MCF 10A (cell line): ENCODE data around the gene CRYBB2. TPM values are rescaled to one million over a fixed set of nuclear protein-coding genes. Genes with fewer than 3 reads are reported as not detected.
A peak's percentile ranks its signal among the peaks of the same experiment; 100 is the strongest.
"Not testable (repeated sequence)": the region's sequence is repeated elsewhere in the genome, so short reads cannot be mapped to it uniquely, and the experiment has no call there.

ENCODE experiments used
- BruUV-seq: library from RNA; stranded (reverse); fragments of 400-500 nt; replicated peaks from 2 replicates; lab custom pipeline; 2021; lab: Mats Ljungman, UMichigan
- CTCF ChIA-PET: fragments of 300-600 bp; sonication (Branson Sonifier 250); formaldehyde crosslinking; extraction: SDS; loops from one replicate; lab custom pipeline; 2021; ENCODE audit warnings: antibody characterized with exemption, inconsistent platforms; lab: Yijun Ruan, JAX
- POLR2A ChIA-PET: fragments of 300-600, 350-650 bp; sonication (Branson Sonifier 250); formaldehyde crosslinking; extraction: SDS; loops from one replicate; lab custom pipeline; 2020; ENCODE audit warnings: antibody characterized with exemption, inconsistent platforms; lab: Yijun Ruan, JAX
- DNase-seq: peaks from one replicate; pipeline ENCODE4 v3.0.0-alpha.2; 2018; ENCODE audit not compliant: unreplicated experiment
- H3K27ac Mint-ChIP-seq: one replicate; pipeline ENCODE4 v1.8.0; 2022; ENCODE audit warnings: mild to moderate bottlenecking, low read depth, mixed read lengths; ENCODE audit not compliant: unreplicated experiment
- H3K27me3 Mint-ChIP-seq: one replicate; pipeline ENCODE4 v1.8.0; 2022; ENCODE audit warnings: mixed read lengths; ENCODE audit not compliant: insufficient read depth, unreplicated experiment
- H3K36me3 Mint-ChIP-seq: one replicate; pipeline ENCODE4 v1.8.0; 2022; ENCODE audit warnings: mild to moderate bottlenecking, moderate library complexity, mixed read lengths; ENCODE audit not compliant: insufficient read depth, unreplicated experiment
- H3K4me1 Mint-ChIP-seq: one replicate; pipeline ENCODE4 v1.8.0; 2022; ENCODE audit warnings: mixed read lengths; ENCODE audit not compliant: insufficient read depth, unreplicated experiment
- H3K4me3 Mint-ChIP-seq: one replicate; pipeline ENCODE4 v1.8.0; 2022; ENCODE audit warnings: mild to moderate bottlenecking, moderate library complexity, mixed read lengths; ENCODE audit not compliant: unreplicated experiment
- H3K9me3 Mint-ChIP-seq: one replicate; pipeline ENCODE4 v1.8.0; 2022; ENCODE audit warnings: mixed read lengths; ENCODE audit not compliant: unreplicated experiment
- intact Hi-C: fragments of 100-400 bp; cut with micrococcal nuclease; formaldehyde crosslinking; loops from 2 replicates; pipeline ENCODE4 v1.14.1; 2022
- total RNA-seq: library from RNA; stranded (reverse); gene quantifications from 2 replicates; pipeline ENCODE4 v1.2.3, GENCODE V29; 2022
- TF ChIP-seq, protein P1 (sequence below): fragments of 200-600 bp; IDR thresholded peaks from one replicate; pipeline ENCODE4 v1.8.0; 2022; ENCODE audit warnings: antibody characterized with exemption, mild to moderate bottlenecking; ENCODE audit not compliant: unreplicated experiment

Gene CRYBB2
- total RNA-seq, 1 experiment from 2014 or later: 0.68 TPM

DNA sequence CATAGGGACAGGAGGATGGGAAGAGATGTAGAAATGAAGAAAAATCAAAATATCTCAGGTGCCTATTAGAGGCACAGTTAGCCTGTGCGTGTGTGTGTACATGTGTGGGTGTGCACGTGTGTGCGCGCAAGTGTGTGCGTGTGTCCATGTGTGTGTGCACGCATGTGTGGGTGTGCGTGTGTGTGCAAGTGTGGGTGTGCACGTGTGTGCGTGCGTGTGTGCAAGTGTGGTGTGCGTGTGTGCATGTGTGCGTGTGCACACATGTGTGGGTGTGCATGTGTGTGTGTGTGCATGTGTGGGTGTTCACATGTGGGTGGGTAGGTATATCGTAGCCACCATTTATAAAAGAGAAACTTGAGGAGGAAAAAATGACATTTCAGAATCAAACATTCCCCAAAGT lies 9.4 kb downstream of the CRYBB2 start:
- intact Hi-C loops: no loop called here
- POLR2A ChIA-PET: no interaction called here
- TF ChIP-seq, protein P1, sequence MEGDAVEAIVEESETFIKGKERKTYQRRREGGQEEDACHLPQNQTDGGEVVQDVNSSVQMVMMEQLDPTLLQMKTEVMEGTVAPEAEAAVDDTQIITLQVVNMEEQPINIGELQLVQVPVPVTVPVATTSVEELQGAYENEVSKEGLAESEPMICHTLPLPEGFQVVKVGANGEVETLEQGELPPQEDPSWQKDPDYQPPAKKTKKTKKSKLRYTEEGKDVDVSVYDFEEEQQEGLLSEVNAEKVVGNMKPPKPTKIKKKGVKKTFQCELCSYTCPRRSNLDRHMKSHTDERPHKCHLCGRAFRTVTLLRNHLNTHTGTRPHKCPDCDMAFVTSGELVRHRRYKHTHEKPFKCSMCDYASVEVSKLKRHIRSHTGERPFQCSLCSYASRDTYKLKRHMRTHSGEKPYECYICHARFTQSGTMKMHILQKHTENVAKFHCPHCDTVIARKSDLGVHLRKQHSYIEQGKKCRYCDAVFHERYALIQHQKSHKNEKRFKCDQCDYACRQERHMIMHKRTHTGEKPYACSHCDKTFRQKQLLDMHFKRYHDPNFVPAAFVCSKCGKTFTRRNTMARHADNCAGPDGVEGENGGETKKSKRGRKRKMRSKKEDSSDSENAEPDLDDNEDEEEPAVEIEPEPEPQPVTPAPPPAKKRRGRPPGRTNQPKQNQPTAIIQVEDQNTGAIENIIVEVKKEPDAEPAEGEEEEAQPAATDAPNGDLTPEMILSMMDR: no peak
- no peaks in the 10 kb centered on the region for H3K27me3 Mint-ChIP-seq
- no peak for DNase-seq
- CTCF ChIA-PET: no interaction called here
- H3K9me3 Mint-ChIP-seq: no peaks in the 10 kb centered on the region
- no TSS peak for BruUV-seq
- H3K4me1 Mint-ChIP-seq: no peaks in the 10 kb centered on the region
- H3K36me3 Mint-ChIP-seq: no peaks in the 10 kb centered on the region
- no peak overlapping the region for H3K4me3 Mint-ChIP-seq
- H3K27ac Mint-ChIP-seq: no peak overlapping the region

DNA sequence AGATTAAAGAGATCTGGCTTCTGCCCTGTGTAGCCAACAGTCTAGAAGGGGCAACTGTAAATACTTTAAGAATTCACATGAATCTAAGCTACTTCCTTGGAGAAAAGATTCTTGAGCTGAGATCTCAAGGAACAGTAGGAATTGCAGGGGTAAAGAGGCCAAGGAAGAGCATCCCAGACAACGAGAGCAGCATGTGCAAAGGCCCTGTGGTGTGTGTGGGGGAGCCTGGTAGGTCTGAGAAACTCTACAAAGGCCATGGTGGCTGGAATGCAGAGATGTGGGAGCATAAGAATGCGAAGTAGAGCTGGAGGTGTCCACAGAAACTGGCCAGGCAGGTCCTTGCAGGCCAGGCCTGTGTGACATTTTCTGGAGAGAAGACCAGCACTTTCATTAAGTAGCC lies 11.3 kb downstream of the CRYBB2 start:
- H3K9me3 Mint-ChIP-seq, H3K4me1 Mint-ChIP-seq, DNase-seq, H3K27me3 Mint-ChIP-seq, H3K4me3 Mint-ChIP-seq, BruUV-seq, H3K36me3 Mint-ChIP-seq, CTCF ChIA-PET, POLR2A ChIA-PET, H3K27ac Mint-ChIP-seq: not testable (repeated sequence)
- intact Hi-C loops: loop anchor here (10.0 kb wide), 1 partner anchor 104 kb away; no protein-coding TSS in a partner anchor

DNA sequence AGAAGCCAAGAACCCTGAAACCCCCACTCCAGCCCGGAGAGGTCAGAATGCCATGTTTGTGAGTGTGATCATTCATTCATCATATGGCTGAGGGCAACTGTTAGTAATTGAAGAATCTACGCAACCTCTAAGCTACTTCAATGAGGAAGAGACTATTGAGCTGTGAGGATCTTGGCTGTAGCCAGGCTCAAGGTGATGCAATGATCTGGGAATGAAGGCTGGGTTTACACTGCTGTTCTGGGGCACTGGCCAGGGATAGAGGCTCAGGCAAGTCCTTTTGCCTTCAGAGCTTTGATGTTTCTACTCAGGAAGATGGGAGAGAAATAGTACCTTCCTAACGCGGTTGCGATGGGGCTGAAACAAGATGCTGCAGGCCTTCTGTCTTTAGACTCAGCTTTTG lies 12.9 kb downstream of the CRYBB2 start:
- intact Hi-C loops: loop anchor here (10.0 kb wide), 1 partner anchor 102 kb away; no protein-coding TSS in a partner anchor
- Mint-ChIP-seq H3K9me3 (no peaks in the 10 kb centered on the region), H3K4me1 (peaks cover 7% of the 10 kb centered on the region), H3K36me3 (no peaks in the 10 kb centered on the region), H3K27ac (no peak overlapping the region), H3K4me3 (no peak overlapping the region), H3K27me3 (no peaks in the 10 kb centered on the region)
- ChIA-PET CTCF (interaction anchor here (0.7 kb wide), 2 partner anchors 100 to 139 kb away, joined by 4 read pairs; no protein-coding TSS in a partner anchor), POLR2A (no interaction called here)
- no TSS peak for BruUV-seq
- DNase-seq: no peak
- TF ChIP-seq, protein P1: no peak

DNA sequence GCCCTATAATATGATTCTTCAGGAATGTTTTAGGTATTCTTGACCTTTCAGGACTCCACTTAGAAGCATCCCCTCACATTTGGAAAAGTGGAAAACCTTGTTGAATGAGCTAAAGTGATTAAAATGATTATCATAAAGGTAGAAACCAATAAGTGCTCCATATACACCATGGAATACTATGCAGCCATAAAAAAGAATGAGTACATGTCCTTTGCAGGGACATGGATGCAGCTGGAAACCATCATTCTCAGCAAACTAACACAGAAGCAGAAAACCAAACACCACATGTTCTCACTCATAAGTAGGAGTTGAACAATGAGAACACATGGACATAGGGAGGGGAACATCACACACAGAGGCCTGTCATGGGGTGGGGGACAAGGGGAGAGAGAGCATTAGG lies 14.3 kb downstream of the CRYBB2 start:
- CTCF ChIA-PET: interaction anchor here (0.6 kb wide), 1 partner anchor 383 kb away, joined by 4 read pairs; no protein-coding TSS in a partner anchor
- H3K4me1 Mint-ChIP-seq, H3K9me3 Mint-ChIP-seq, POLR2A ChIA-PET, H3K27ac Mint-ChIP-seq, H3K27me3 Mint-ChIP-seq, BruUV-seq, DNase-seq, H3K4me3 Mint-ChIP-seq, H3K36me3 Mint-ChIP-seq: not testable (repeated sequence)
- intact Hi-C loops: loop anchor here (10.0 kb wide), 1 partner anchor 101 kb away; no protein-coding TSS in a partner anchor

DNA sequence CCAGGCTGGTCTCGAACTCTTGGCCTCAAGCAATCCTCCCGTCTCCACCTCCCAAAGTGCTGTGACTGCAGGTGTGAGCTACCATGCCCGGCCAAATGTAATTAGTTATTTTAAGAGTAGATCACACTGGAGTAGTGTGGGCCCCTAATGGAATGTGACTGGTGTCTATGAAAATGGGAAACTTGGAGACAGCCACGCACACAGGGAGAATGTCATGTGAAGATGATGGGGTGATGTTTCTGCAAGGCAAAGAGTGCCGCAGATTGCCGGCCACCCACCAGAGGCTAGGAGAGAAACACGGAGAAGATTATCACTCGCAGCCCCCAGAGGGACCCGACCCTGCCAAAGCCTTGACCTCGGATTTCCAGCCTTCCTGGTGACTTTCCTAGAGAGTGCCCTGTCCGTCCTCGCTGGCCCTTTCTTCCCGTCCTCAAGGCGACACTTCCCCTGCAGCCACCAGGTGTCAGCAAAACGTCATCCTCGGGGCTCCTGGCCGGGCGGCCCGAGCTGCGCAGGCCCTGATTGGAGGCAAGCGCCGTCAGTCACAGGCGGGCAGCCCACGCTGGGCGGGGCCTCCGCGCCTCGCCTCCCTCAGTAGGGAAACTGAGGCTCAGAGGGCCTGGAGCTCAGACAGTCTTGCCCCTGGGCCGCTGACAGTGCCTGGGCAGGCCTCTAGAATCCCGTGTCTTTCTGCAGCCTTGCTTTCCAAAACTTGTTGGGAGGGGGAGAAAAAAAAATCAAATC lies 16.3 kb downstream of the CRYBB2 start:
- Mint-ChIP-seq H3K27me3 (peaks cover 8% of the 10 kb centered on the region), H3K4me1 (peaks cover 7% of the 10 kb centered on the region), H3K27ac (no peak overlapping the region), H3K9me3 (no peaks in the 10 kb centered on the region), H3K4me3 (no peak overlapping the region), H3K36me3 (no peaks in the 10 kb centered on the region)
- no TSS peak for BruUV-seq
- ChIA-PET POLR2A (no interaction called here), CTCF (interaction anchor here (0.6 to 1.9 kb wide), 15 partner anchors 9 to 547 kb away, joined by 3 to 5 read pairs (median 3); no protein-coding TSS in a partner anchor)
- intact Hi-C loops: loop anchor here (5.0 to 10.0 kb wide), 4 partner anchors 99 to 537 kb away; no protein-coding TSS in a partner anchor
- TF ChIP-seq, protein P1: peak; percentile 86
- peak; percentile 80 for DNase-seq
